K562 (cell line): Measurements from ENCODE around the gene MTREX. TPM values are rescaled to one million over a fixed set of nuclear protein-coding genes. Genes with fewer than 3 reads are reported as not detected.

Experiments
- RBM34 ChIP-seq: fragments of 200-400 bp; formaldehyde crosslinking; IDR thresholded peaks from 2 replicates; pipeline ENCODE4 v1.6.1; 2018; ENCODE audit warnings: low read length, borderline replicate concordance; ENCODE audit not compliant: insufficient read depth
- SAFB ChIP-seq: fragments of 200-400 bp; formaldehyde crosslinking; IDR thresholded peaks from 2 replicates; pipeline ENCODE4 v1.6.1; 2017; ENCODE audit warnings: low read depth, low read length, borderline replicate concordance
- STAG1 ChIP-seq: sonication (generic); formaldehyde crosslinking; IDR thresholded peaks from 2 replicates; pipeline ENCODE4 v1.5.0; 2020; ENCODE audit warnings: missing genetic modification reagents, borderline replicate concordance
- ZNF212 ChIP-seq: fragments of 450-650 bp; formaldehyde crosslinking; IDR thresholded peaks from 2 replicates; pipeline ENCODE4 v1.4.0; 2020; ENCODE audit warnings: mild to moderate bottlenecking
- ZNF280A ChIP-seq: fragments of 450-650 bp; IDR thresholded peaks from 2 replicates; pipeline ENCODE4 v1.6.1; 2018; ENCODE audit warnings: mild to moderate bottlenecking, low read depth; ENCODE audit not compliant: partially characterized antibody
- polyA plus RNA-seq, 8 experiments: library from polyadenylated mRNA; depleted of rRNA in 4 of 8; stranded (reverse) in 5 of 8; unstranded in 3 of 8; fragments of >200 nt; fragmentation: Nextera tagmentation in 2 of 8; fragmentation: Illumina TruSeq in 1 of 8; extraction: Ambion mirVana in 2 of 8; extraction: Trizol in 1 of 8; gene quantifications; 2 replicates each; pipeline versions ENCODE4 v1.2.1 to v1.2.3, GENCODE V29; 2011 to 2014; ENCODE audit warnings: inconsistent platforms in 1 of 8, missing spikeins in 1 of 8
- total RNA-seq, 7 experiments: library from RNA; depleted of rRNA in 6 of 7; stranded (reverse); fragments of >200 nt in 6 of 7; fragmentation: Illumina TruSeq in 2 of 7; extraction: Trizol in 2 of 7; gene quantifications; 2 replicates each; pipeline versions ENCODE4 v1.2.1 to v1.2.3, GENCODE V29; 2011 to 2021; ENCODE audit warnings: low replicate concordance in 1 of 7
- TF ChIP-seq, protein P1 (sequence below): fragments of 250-450 bp; sonication (Bioruptor Pico); IDR thresholded peaks from 2 replicates; pipeline ENCODE4 v1.5.0; 2021; ENCODE audit warnings: mild to moderate bottlenecking, moderate library complexity

Gene MTREX
- total and polyA plus RNA-seq, 9 of the 15 experiments (the other 6 are each of a cell fraction or from before 2014, with no cell fraction given): 52.9 to 193 (median 150) TPM

GRCh38 chr5:55372130-55372925 is 64.5 kb downstream of the MTREX start (continued):
- TF ChIP-seq SAFB: no peak
- TF ChIP-seq ZNF212: no peak
- peak; percentile 93 for TF ChIP-seq ZNF280A
- TF ChIP-seq, protein P1, sequence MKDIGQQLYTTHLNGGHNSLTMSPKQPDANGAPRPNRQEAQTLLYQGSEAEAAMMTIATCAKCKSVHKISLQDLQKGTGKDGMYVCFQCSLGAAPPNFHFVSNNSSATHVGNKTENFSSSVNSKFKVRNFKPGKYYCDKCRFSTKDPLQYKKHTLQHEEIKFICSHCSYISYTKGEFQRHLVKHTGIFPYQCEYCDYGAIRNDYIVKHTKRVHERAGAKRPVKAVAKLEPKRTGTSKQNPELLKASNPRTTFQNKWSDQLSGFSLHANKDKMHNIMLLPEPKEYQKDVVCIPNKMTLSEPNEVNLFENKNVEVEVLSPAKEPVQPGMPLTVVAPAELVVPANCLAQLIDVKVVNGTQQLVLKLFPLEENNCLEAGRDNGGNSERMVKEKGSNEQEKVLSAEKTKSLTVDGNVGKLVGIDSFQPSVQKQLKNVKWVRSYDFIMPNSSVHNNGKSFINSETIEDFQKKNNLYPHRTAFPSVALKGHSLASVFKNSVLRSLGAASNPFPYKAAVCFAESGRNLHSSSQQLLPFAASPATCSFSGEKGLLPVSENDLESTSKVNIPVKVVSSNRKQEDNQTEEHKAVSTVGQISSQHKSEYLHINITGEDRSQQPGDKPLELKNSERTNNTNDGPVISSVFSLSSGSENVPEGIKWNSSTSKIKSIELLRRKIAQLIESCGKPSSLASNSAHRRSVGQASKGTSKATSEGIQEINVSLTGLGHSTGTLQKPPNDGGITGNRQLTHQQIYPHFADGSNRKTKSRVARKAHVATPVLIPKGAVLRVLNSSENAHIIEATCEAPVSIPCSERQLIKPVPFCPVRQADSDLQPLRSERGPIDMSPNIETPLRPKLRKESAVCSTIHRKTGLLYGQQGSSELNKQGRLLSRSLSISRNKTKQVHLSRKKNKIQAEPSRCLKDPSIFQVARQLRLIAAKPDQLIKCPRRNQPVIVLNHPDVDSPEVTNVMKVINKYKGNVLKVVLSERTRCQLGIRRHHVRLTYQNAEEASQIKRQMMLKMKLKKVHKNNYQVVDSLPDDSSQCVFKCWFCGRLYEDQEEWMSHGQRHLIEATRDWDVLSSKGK: no peak
- TF ChIP-seq RBM34: no peak
- TF ChIP-seq STAG1 (CRISPR knock-in tag): no peak
- TF ChIP-seq, all 486 proteins: peak for 8
